Natural killer cell treated with Interleukin-12 subunit alpha and Interleukin-12 subunit beta and Interleukin-15 and Interleukin-18, amount 100 ng/mL, for 72 hours (primary cell): Measurements from ENCODE around the gene DOC2A. TPM values are rescaled to one million over a fixed set of nuclear protein-coding genes. Genes with fewer than 3 reads are reported as not detected.

Experiments used
- total RNA-seq, 2 donors: library from RNA; stranded (reverse); gene quantifications; one replicate each; pipeline ENCODE4 v1.2.3, GENCODE V29; 2022

The DOC2A gene
- total RNA-seq, 2 donors from 2014 or later: not detected

Other genes starting within 250 kb of the DOC2A start
- gene ZG16, start 232.8 kb downstream of the DOC2A start, total RNA-seq: not detected
- gene KIF22, start 220.3 kb downstream of the DOC2A start, total RNA-seq: 100 to 1,000 TPM in 1 of 2 donors, 10 to 100 TPM in 1; 63.4 to 174 TPM
- 100 to 1,000 TPM; 241 to 424 TPM for gene MAZ, start 204.5 kb downstream of the DOC2A start, total RNA-seq
- 1 to 10 TPM in 1 of 2 donors, under 1 TPM in 1; 0.98 to 2.8 TPM for gene PRRT2, start 198.8 kb downstream of the DOC2A start, total RNA-seq
- gene PAGR1, start 194.9 kb downstream of the DOC2A start, total RNA-seq: 10 to 100 TPM; 20.5 to 36.1 TPM
- gene MVP, start 190.6 kb downstream of the DOC2A start, total RNA-seq: 100 to 1,000 TPM in 1 of 2 donors, 10 to 100 TPM in 1; 86.1 to 180 TPM
- gene CDIPT, start 147.8 kb downstream of the DOC2A start, total RNA-seq: 10 to 100 TPM; 60.1 to 62.9 TPM
- gene SEZ6L2, start 111.5 kb downstream of the DOC2A start, total RNA-seq: not detected
- gene ASPHD1, start 110.5 kb downstream of the DOC2A start, total RNA-seq: 1 to 10 TPM in 1 of 2 donors, not detected in 1; 1.3 TPM
- gene KCTD13, start 84.8 kb downstream of the DOC2A start, total RNA-seq: 10 to 100 TPM; 53.6 to 92.7 TPM
- 10 to 100 TPM; 44.3 to 51.6 TPM for gene TMEM219, start 48.9 kb downstream of the DOC2A start, total RNA-seq
- 10 to 100 TPM; 39.6 to 66.8 TPM for gene TAOK2, start 37.2 kb downstream of the DOC2A start, total RNA-seq
- gene HIRIP3, start 15.4 kb downstream of the DOC2A start, total RNA-seq: 10 to 100 TPM; 30.0 to 40.8 TPM
- gene INO80E, start 14.8 kb downstream of the DOC2A start, total RNA-seq: 100 to 1,000 TPM; 101 to 133 TPM
- gene C16orf92, start 12.2 kb upstream of the DOC2A start, total RNA-seq: not detected
- 1 to 10 TPM; 1.4 to 5.3 TPM for gene TLCD3B, start 20.2 kb upstream of the DOC2A start, total RNA-seq
- 1,000 to 10,000 TPM; 1,789 to 1,983 TPM for gene ALDOA, start 54.7 kb upstream of the DOC2A start, total RNA-seq
- gene PPP4C, start 65.0 kb upstream of the DOC2A start, total RNA-seq: 100 to 1,000 TPM; 144 to 148 TPM
- gene TBX6, start 80.9 kb upstream of the DOC2A start, total RNA-seq: under 1 TPM; 0.29 to 0.78 TPM
- gene YPEL3, start 85.2 kb upstream of the DOC2A start, total RNA-seq: 10 to 100 TPM; 21.1 to 25.8 TPM
- 1 to 10 TPM; 1.6 to 5.6 TPM for gene GDPD3, start 102.5 kb upstream of the DOC2A start, total RNA-seq
- 10 to 100 TPM; 34.3 to 35.9 TPM for gene MAPK3, start 112.2 kb upstream of the DOC2A start, total RNA-seq
- 1,000 to 10,000 TPM in 1 of 2 donors, 100 to 1,000 TPM in 1; 987 to 1,615 TPM for gene CORO1A, start 172.6 kb upstream of the DOC2A start, total RNA-seq
- gene BOLA2B, start 182.6 kb upstream of the DOC2A start, total RNA-seq: 100 to 1,000 TPM; 206 to 410 TPM
- 100 to 1,000 TPM in 1 of 2 donors, 10 to 100 TPM in 1; 48.6 to 169 TPM for gene SLX1A, start 182.8 kb upstream of the DOC2A start, total RNA-seq
- gene SULT1A3, start 188.2 kb upstream of the DOC2A start, total RNA-seq: 10 to 100 TPM; 19.1 to 46.7 TPM
- 10 to 100 TPM; 38.2 to 50.6 TPM for gene NPIPB13, start 237.5 kb upstream of the DOC2A start, total RNA-seq